ENCODE data around the gene C2. TPM values are rescaled to one million over a fixed set of nuclear protein-coding genes. Genes with fewer than 3 reads are reported as not detected.

C2 gene
- polyA plus RNA-seq, 1 of the 3 experiments (the other 2 are of a cell fraction): 0.43 TPM

- TF ChIP-seq POLR2AphosphoS5 (IDR thresholded peaks at IDR 0.05; ENCODE audit: low read depth, low read length) (0 out of 2 replicates have a peak, but pooled peaks have one; percentile 2), TEAD4 (IDR thresholded peaks at IDR 0.05; ENCODE audit: borderline replicate concordance, insufficient read depth) (no peak)
- WGBS (ENCODE audit: low lambda C conversion rate): 81% methylated on average over 7 of the region's 7 CpGs
- Histone ChIP-seq H3K36me3 (replicated peaks in 1 of 2; ENCODE audit: control insufficient read depth in 1 of 2, insufficient read depth in 2 of 2, low read length in 1 of 2) (peaks cover 9 to 44% of the 10 kb centered on the region in 2 experiments), H3K27me3 (ENCODE audit: insufficient read depth) (no peaks in the 10 kb centered on the region), H3K4me2 (no peak overlapping the region), H3K9me3 (no peaks in the 10 kb centered on the region), H4K20me1 (ENCODE audit: insufficient read depth) (no peaks in the 10 kb centered on the region), H3F3A (replicated peaks; ENCODE audit: insufficient read depth) (peaks cover 30% of the 10 kb centered on the region), H3K27ac (ENCODE audit: low read depth in 2 of 2, low read length in 1 of 2) (no peak overlapping the region), H3K4me3 (ENCODE audit: low read depth in 2 of 2, low read length in 1 of 2) (no peak overlapping the region), H2AFZ (ENCODE audit: low read depth) (no peak overlapping the region), H3K9me2 (no peaks in the 10 kb centered on the region), H3K79me2 (ENCODE audit: insufficient read depth) (no peaks in the 10 kb centered on the region), H3K4me1 (ENCODE audit: control insufficient read depth in 1 of 2, insufficient read depth in 2 of 2, low read depth in 1 of 2, low read length in 1 of 2) (peaks cover 9 to 12% of the 10 kb centered on the region in 2 experiments; a peak in 1 of 4 replicates), H3K9ac (no peak overlapping the region)
- POLR2A ChIA-PET: interaction anchor here (0.6 to 1.3 kb wide), 2 partner anchors 10 to 1351 kb away, joined by 3 to 4 read pairs; no protein-coding TSS in a partner anchor
- CTCF ChIA-PET: interaction anchor here (0.7 to 4.5 kb wide), 6 partner anchors 10 to 269 kb away, joined by 3 to 29 read pairs (median 6); partner anchors contain the start of genes DXO, LY6G5C and SKIC2
- DNase-seq: no peak
Observed at GRCh38 chr6:31949926-31950548, 22.5 kb downstream of the C2 start.

- Histone ChIP-seq H3K4me1 (ENCODE audit: control insufficient read depth in 1 of 2, insufficient read depth in 2 of 2, low read depth in 1 of 2, low read length in 1 of 2) (no peaks in the 10 kb centered on the region; a peak in 1 of 4 replicates), H3K9me2 (no peaks in the 10 kb centered on the region), H3K27ac (ENCODE audit: low read depth in 2 of 2, low read length in 1 of 2) (peak overlapping the region; percentile 6 to 26; a peak in 3 of 4 replicates), H4K20me1 (ENCODE audit: insufficient read depth) (no peaks in the 10 kb centered on the region), H3K9me3 (no peaks in the 10 kb centered on the region), H3K79me2 (ENCODE audit: insufficient read depth) (peaks cover 8% of the 10 kb centered on the region; the same call in 1 of the 2 replicates), H3F3A (replicated peaks; ENCODE audit: insufficient read depth) (peaks cover 20% of the 10 kb centered on the region), H2AFZ (ENCODE audit: low read depth) (no peak overlapping the region), H3K36me3 (replicated peaks in 1 of 2; ENCODE audit: control insufficient read depth in 1 of 2, insufficient read depth in 2 of 2, low read length in 1 of 2) (peaks cover 29 to 57% of the 10 kb centered on the region in 2 experiments), H3K4me2 (no peak overlapping the region), H3K9ac (no peak overlapping the region), H3K27me3 (ENCODE audit: insufficient read depth) (no peaks in the 10 kb centered on the region), H3K4me3 (ENCODE audit: low read depth in 2 of 2, low read length in 1 of 2) (no peak overlapping the region)
- WGBS (ENCODE audit: low lambda C conversion rate): 22% methylated on average over 4 of the region's 5 CpGs
- peak; percentile 75 for DNase-seq
- ChIA-PET CTCF (interaction anchor here (0.7 to 4.5 kb wide), 23 partner anchors 9 to 272 kb away, joined by 3 to 29 read pairs (median 7); partner anchors contain the start of genes DDAH2, DXO, EHMT2 and LY6G5C), POLR2A (interaction anchor here (0.6 to 2.2 kb wide), 4 partner anchors 10 to 100 kb away, joined by 3 to 7 read pairs (median 5); partner anchors contain the start of gene DXO)
- TF ChIP-seq FOSL2 (IDR thresholded peaks at IDR 0.05; ENCODE audit: borderline replicate concordance, low read depth) (no peak), MEF2A (IDR thresholded peaks at IDR 0.05; ENCODE audit: borderline replicate concordance, low read depth) (no peak), NRF1 (IDR thresholded peaks at IDR 0.05; ENCODE audit: low read depth, low read length) (no peak), GABPA (IDR thresholded peaks at IDR 0.05; ENCODE audit: low read depth) (no peak), SMC3 (IDR thresholded peaks at IDR 0.05; ENCODE audit: low read depth, low read length) (peak; percentile 77), RXRA (IDR thresholded peaks at IDR 0.05; ENCODE audit: borderline replicate concordance, low read depth) (no peak), TEAD4 (IDR thresholded peaks at IDR 0.05; ENCODE audit: borderline replicate concordance, insufficient read depth) (no peak), NFIC (IDR thresholded peaks at IDR 0.05; ENCODE audit: borderline replicate concordance) (no peak; the same call in 1 of the 2 replicates), TCF12 (IDR thresholded peaks at IDR 0.05) (no peak), MXI1 (IDR thresholded peaks at IDR 0.05; ENCODE audit: low read depth, low read length) (no peak), SIN3A (IDR thresholded peaks at IDR 0.05; ENCODE audit: borderline replicate concordance, low read depth, low read length) (no peak), USF2 (IDR thresholded peaks at IDR 0.05; ENCODE audit: borderline replicate concordance, low read depth, low read length) (no peak), MAX (IDR thresholded peaks at IDR 0.05; ENCODE audit: low read depth) (no peak), PBX3 (IDR thresholded peaks at IDR 0.05) (0 out of 2 replicates have a peak, but pooled peaks have one; percentile 18), POLR2AphosphoS5 (IDR thresholded peaks at IDR 0.05; ENCODE audit: low read depth, low read length) (no peak), EP300 (IDR thresholded peaks at IDR 0.05; ENCODE audit: borderline replicate concordance in 1 of 2, low read depth in 1 of 2, low read length in 1 of 2) (no peak), TAF1 (IDR thresholded peaks at IDR 0.05; ENCODE audit: borderline replicate concordance, low read depth, low read length) (no peak), RCOR1 (IDR thresholded peaks at IDR 0.05; ENCODE audit: low read length) (no peak), USF1 (IDR thresholded peaks at IDR 0.05; ENCODE audit: borderline replicate concordance, low read depth) (no peak), IRF3 (IDR thresholded peaks at IDR 0.05; ENCODE audit: low read depth, low read length) (no peak), CHD2 (IDR thresholded peaks at IDR 0.05; ENCODE audit: low read length, partially characterized antibody) (no peak), FOXJ3 (CRISPR knock-in tag; IDR thresholded peaks at IDR 0.05) (no peak)
Observed at GRCh38 chr6:31952140-31952805, 24.8 kb downstream of the C2 start.

All from SK-N-SH (cell line).